HEK293 (cell line): ENCODE data around the gene CNDP2.

Experiments
- CTCF ChIA-PET: fragments of 350-600 bp; formaldehyde crosslinking; extraction: SDS; loops from one replicate; lab custom pipeline; 2021; ENCODE audit warnings: antibody characterized with exemption; lab: Yijun Ruan, JAX
- POLR2A ChIA-PET: fragments of 300-600 bp; formaldehyde crosslinking; extraction: SDS; loops from one replicate; lab custom pipeline; 2020; ENCODE audit warnings: antibody characterized with exemption, inconsistent platforms; lab: Yijun Ruan, JAX
- H3K27ac ChIP-seq: fragments of 200-500 bp; sonication (Bioruptor generic); 2 replicates; pipeline ENCODE4 v1.5.1; 2014; ENCODE audit warnings: low read depth, low read length, control low read depth, inconsistent platforms; ENCODE audit errors: extremely low read depth
- H3K36me3 ChIP-seq, 2 experiments: fragments of 200-500 bp in 1 of 2; sonication (Bioruptor generic) in 1 of 2; 1 replicate in 1 of 2; 2 replicates in 1 of 2; pipeline ENCODE4 v1.5.1; 2014 to 2017; ENCODE audit warnings: inconsistent platforms in 2 of 2, low read length in 2 of 2; ENCODE audit not compliant: control insufficient read depth in 2 of 2, insufficient read depth in 1 of 2
- H3K4me1 ChIP-seq: fragments of 200-500 bp; sonication (Bioruptor generic); 2 replicates; pipeline ENCODE4 v1.5.1; 2014; ENCODE audit warnings: mild to moderate bottlenecking, low read length, inconsistent platforms; ENCODE audit not compliant: control insufficient read depth, insufficient read depth
- H3K4me3 ChIP-seq: 2 replicates; pipeline ENCODE4 v1.5.1; 2011; ENCODE audit warnings: low read depth, mild to moderate bottlenecking, control low read depth, low read length, moderate library complexity
- H3K9me3 ChIP-seq: fragments of 200-500 bp; sonication (Bioruptor generic); 2 replicates; pipeline ENCODE4 v1.5.1; 2014; ENCODE audit warnings: low read depth, low read length, inconsistent platforms; ENCODE audit not compliant: control insufficient read depth, insufficient read depth
- MYNN ChIP-seq: fragments of 450-650 bp; formaldehyde crosslinking; IDR thresholded peaks from 2 replicates; pipeline ENCODE4 v1.5.1; 2016; ENCODE audit warnings: missing biosample characterization, missing genetic modification characterization, borderline replicate concordance
- RBAK ChIP-seq: fragments of 450-650 bp; formaldehyde crosslinking; IDR thresholded peaks from 2 replicates; pipeline ENCODE4 v1.5.1; 2016; ENCODE audit warnings: missing biosample characterization, missing genetic modification characterization
- SCRT2 ChIP-seq: fragments of 450-650 bp; formaldehyde crosslinking; IDR thresholded peaks from 2 replicates; pipeline ENCODE4 v1.5.1; 2016; ENCODE audit warnings: missing biosample characterization, missing genetic modification characterization
- TRIM28 ChIP-seq: IDR thresholded peaks from 2 replicates; pipeline ENCODE4 v1.6.1; 2011; ENCODE audit warnings: low read length, control low read depth, borderline replicate concordance
- WT1 ChIP-seq: fragments of 450-650 bp; formaldehyde crosslinking; IDR thresholded peaks from 2 replicates; pipeline ENCODE4 v1.5.1; 2016; ENCODE audit warnings: missing biosample characterization, missing genetic modification characterization
- ZBTB21 ChIP-seq: fragments of 450-650 bp; formaldehyde crosslinking; IDR thresholded peaks from 2 replicates; pipeline ENCODE4 v1.5.1; 2017; ENCODE audit warnings: missing biosample characterization, missing genetic modification characterization
- ZBTB44 ChIP-seq: fragments of 450-650 bp; IDR thresholded peaks from 2 replicates; pipeline ENCODE4 v1.5.1; 2018; ENCODE audit warnings: missing biosample characterization, mild to moderate bottlenecking, missing genetic modification characterization
- ZBTB7A ChIP-seq: fragments of 450-650 bp; formaldehyde crosslinking; IDR thresholded peaks from 2 replicates; pipeline ENCODE4 v1.5.1; 2016; ENCODE audit warnings: low read depth, missing biosample characterization, missing genetic modification characterization
- ZFHX2 ChIP-seq: fragments of 450-650 bp; formaldehyde crosslinking; conservative IDR thresholded peaks from 2 replicates; pipeline ENCODE4 v1.5.1; 2016; ENCODE audit warnings: missing biosample characterization, missing genetic modification characterization
- ZNF140 ChIP-seq: fragments of 450-650 bp; formaldehyde crosslinking; IDR thresholded peaks from 2 replicates; pipeline ENCODE4 v1.5.1; 2016; ENCODE audit warnings: missing biosample characterization, missing genetic modification characterization
- ZNF211 ChIP-seq: fragments of 450-650 bp; formaldehyde crosslinking; IDR thresholded peaks from 2 replicates; pipeline ENCODE4 v1.5.1; 2016; ENCODE audit warnings: low read depth, missing biosample characterization, missing genetic modification characterization
- ZNF223 ChIP-seq: fragments of 450-650 bp; formaldehyde crosslinking; IDR thresholded peaks from 2 replicates; pipeline ENCODE4 v1.5.1; 2016; ENCODE audit warnings: missing biosample characterization, missing genetic modification characterization
- ZNF24 ChIP-seq: fragments of 450-650 bp; formaldehyde crosslinking; IDR thresholded peaks from 2 replicates; pipeline ENCODE4 v1.5.1; 2016; ENCODE audit warnings: missing biosample characterization, missing genetic modification characterization
- ZNF350 ChIP-seq: fragments of 450-650 bp; formaldehyde crosslinking; IDR thresholded peaks from 2 replicates; pipeline ENCODE4 v1.5.0; 2017; ENCODE audit warnings: missing biosample characterization, mild to moderate bottlenecking, missing genetic modification characterization
- ZNF354C ChIP-seq: fragments of 450-650 bp; formaldehyde crosslinking; IDR thresholded peaks from 2 replicates; pipeline ENCODE4 v1.5.1; 2016; ENCODE audit warnings: missing biosample characterization, missing genetic modification characterization, low read depth, borderline replicate concordance
- ZNF416 ChIP-seq: fragments of 450-650 bp; formaldehyde crosslinking; IDR thresholded peaks from 2 replicates; pipeline ENCODE4 v1.5.1; 2016; ENCODE audit warnings: missing biosample characterization, missing genetic modification characterization
- ZNF423 ChIP-seq: fragments of 450-650 bp; formaldehyde crosslinking; IDR thresholded peaks from 2 replicates; pipeline ENCODE4 v1.5.1; 2016; ENCODE audit warnings: missing biosample characterization, missing genetic modification characterization
- ZNF426 ChIP-seq: fragments of 450-650 bp; formaldehyde crosslinking; IDR thresholded peaks from 2 replicates; pipeline ENCODE4 v1.5.1; 2017; ENCODE audit warnings: missing biosample characterization, missing genetic modification characterization, mild to moderate bottlenecking, inconsistent platforms, moderate library complexity
- ZNF560 ChIP-seq: fragments of 450-650 bp; formaldehyde crosslinking; IDR thresholded peaks from 2 replicates; pipeline ENCODE4 v1.5.1; 2017; ENCODE audit warnings: missing biosample characterization, missing genetic modification characterization, borderline replicate concordance
- ZNF707 ChIP-seq: fragments of 450-650 bp; formaldehyde crosslinking; IDR thresholded peaks from 2 replicates; pipeline ENCODE4 v1.5.1; 2016; ENCODE audit warnings: missing biosample characterization, missing genetic modification characterization
- ZNF791 ChIP-seq: fragments of 450-650 bp; formaldehyde crosslinking; IDR thresholded peaks from 2 replicates; pipeline ENCODE4 v1.5.1; 2016; ENCODE audit warnings: missing biosample characterization, missing genetic modification characterization
- TF ChIP-seq, protein P1 (sequence below): fragments of 450-650 bp; formaldehyde crosslinking; IDR thresholded peaks from 2 replicates; pipeline ENCODE4 v1.5.1; 2017; ENCODE audit warnings: missing biosample characterization, mild to moderate bottlenecking, missing genetic modification characterization, moderate library complexity

CNDP2 gene

DNA sequence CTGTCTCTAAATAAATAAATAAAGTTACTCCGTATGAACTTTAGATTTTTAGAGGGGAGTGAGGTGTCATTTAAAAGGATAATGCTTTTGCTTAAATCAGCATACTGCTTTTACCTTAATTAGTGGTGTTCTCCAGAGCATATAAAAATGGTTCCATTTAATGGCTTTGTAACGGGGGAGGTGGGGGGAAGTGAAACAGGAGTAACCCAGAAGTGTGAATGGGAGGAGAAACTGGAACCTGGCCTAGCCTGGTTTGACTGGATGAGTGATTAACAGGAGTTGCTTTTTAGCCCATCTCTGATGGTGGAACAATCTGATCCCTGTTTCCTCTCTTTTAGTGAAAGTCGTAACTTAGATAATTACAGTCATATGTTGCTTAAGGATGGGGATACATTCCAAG, 1.6 kb downstream of the CNDP2 start:
- TF ChIP-seq ZNF416 (no peak), MYNN (tag by site-specific recombination) (no peak), WT1 (tag by site-specific recombination) (peak; percentile 60)
- POLR2A ChIA-PET, result no interaction called here
- Histone ChIP-seq H3K27ac (no peak overlapping the region), H3K4me3 (no peak overlapping the region), H3K4me1 (0 out of 2 replicates have a peak, but pooled peaks cover 3% of the 10 kb centered on the region), H3K9me3 (no peaks in the 10 kb centered on the region), H3K36me3 (peaks cover 17% of the 10 kb centered on the region in 2 experiments)
- CTCF ChIA-PET, result interaction anchor here (0.6 to 1.1 kb wide), 3 partner anchors 54 to 1903 kb away, joined by 3 to 4 read pairs (median 4); no protein-coding TSS in a partner anchor

- Histone ChIP-seq H3K27ac (no peak overlapping the region), H3K9me3 (no peaks in the 10 kb centered on the region), H3K4me3 (no peak overlapping the region), H3K4me1 (0 out of 2 replicates have a peak, but pooled peaks cover 3% of the 10 kb centered on the region), H3K36me3 (peaks cover 20 to 27% of the 10 kb centered on the region in 2 experiments)
- TF ChIP-seq ZNF140 (tag by site-specific recombination) (no peak), ZBTB7A (tag by site-specific recombination) (no peak), TRIM28 (no peak), ZNF354C (tag by site-specific recombination) (no peak), SCRT2 (tag by site-specific recombination) (0 out of 2 replicates have a peak, but pooled peaks have one; percentile 22), ZFHX2 (tag by site-specific recombination) (peak; percentile 34; the same call in 1 of the 2 replicates), ZBTB44 (tag by site-specific recombination) (peak; percentile 59; the same call in 1 of the 2 replicates)
- CTCF ChIA-PET, result interaction anchor here (0.6 to 1.8 kb wide), 4 partner anchors 53 to 146 kb away, joined by 3 to 4 read pairs (median 4); no protein-coding TSS in a partner anchor
- POLR2A ChIA-PET, result no interaction called here
Observed at GRCh38 chr18:74498712-74499627, 2.8 kb downstream of the CNDP2 start.

DNA sequence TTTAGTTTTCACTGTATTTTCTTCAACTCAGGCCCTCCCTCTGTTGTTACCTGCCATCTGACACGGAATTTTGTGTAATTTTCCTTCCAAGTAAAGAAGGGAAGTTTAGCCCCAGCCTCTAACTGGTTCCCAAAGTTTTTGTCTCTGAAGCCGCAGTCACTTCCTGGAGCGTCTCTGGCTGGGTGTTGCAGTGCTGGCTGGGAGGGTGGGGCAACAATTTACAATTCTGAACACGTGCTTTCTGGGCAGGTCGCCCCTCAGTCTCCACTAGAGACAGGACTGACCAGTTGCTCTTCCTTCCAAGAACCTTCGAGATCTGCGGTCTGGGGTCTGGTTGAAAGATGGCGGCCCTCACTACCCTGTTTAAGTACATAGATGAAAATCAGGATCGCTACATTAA, 3.5 kb downstream of the CNDP2 start:
- 0 out of 2 replicates have a peak, but pooled peaks cover 3% of the 10 kb centered on the region for H3K4me1 ChIP-seq
- no peaks in the 10 kb centered on the region for H3K9me3 ChIP-seq
- POLR2A ChIA-PET, result no interaction called here
- no peak overlapping the region for H3K27ac ChIP-seq
- TF ChIP-seq ZNF223 (tag by site-specific recombination) (no peak), ZNF24 (no peak), ZNF211 (tag by site-specific recombination) (no peak), ZNF426 (tag by site-specific recombination) (no peak), RBAK (no peak), ZNF707 (tag by site-specific recombination) (no peak), ZBTB21 (tag by site-specific recombination) (no peak), ZNF791 (tag by site-specific recombination) (no peak), ZNF350 (tag by site-specific recombination) (no peak), ZNF423 (tag by site-specific recombination) (no peak), ZNF560 (tag by site-specific recombination) (no peak)
- TF ChIP-seq, protein P1, sequence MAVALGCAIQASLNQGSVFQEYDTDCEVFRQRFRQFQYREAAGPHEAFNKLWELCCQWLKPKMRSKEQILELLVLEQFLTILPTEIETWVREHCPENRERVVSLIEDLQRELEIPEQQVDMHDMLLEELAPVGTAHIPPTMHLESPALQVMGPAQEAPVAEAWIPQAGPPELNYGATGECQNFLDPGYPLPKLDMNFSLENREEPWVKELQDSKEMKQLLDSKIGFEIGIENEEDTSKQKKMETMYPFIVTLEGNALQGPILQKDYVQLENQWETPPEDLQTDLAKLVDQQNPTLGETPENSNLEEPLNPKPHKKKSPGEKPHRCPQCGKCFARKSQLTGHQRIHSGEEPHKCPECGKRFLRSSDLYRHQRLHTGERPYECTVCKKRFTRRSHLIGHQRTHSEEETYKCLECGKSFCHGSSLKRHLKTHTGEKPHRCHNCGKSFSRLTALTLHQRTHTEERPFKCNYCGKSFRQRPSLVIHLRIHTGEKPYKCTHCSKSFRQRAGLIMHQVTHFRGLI (tag by site-specific recombination), result no peak
- H3K36me3 ChIP-seq, result peaks cover 20 to 34% of the 10 kb centered on the region in 2 experiments
- H3K4me3 ChIP-seq, result no peak overlapping the region
- CTCF ChIA-PET, result interaction anchor here (1.0 to 1.8 kb wide), 2 partner anchors 52 to 146 kb away, joined by 3 to 4 read pairs; no protein-coding TSS in a partner anchor
